GM23338 (cell line): Measurements from ENCODE around the gene SLAIN1. TPM values are rescaled to one million over a fixed set of nuclear protein-coding genes. Genes with fewer than 3 reads are reported as not detected.

ENCODE experiments used
- ATAC-seq: fragments of 200-7000 bp; cut with Tn5 transposase; 3 replicates; pipeline ENCODE4 v1.9.1; 2020
- DNase-seq: peaks from one replicate; pipeline ENCODE4 v3.0.0-alpha.2; 2015; ENCODE audit warnings: low spot score
- H2AFZ ChIP-seq: fragments of 200-600 bp; sonication (generic); 2 replicates; pipeline ENCODE4 v1.8.0; 2016; ENCODE audit warnings: antibody characterized with exemption, mild to moderate bottlenecking, moderate library complexity
- H3F3A ChIP-seq: fragments of 200-600 bp; sonication (generic); replicated peaks from 2 replicates; pipeline ENCODE4 v1.8.0; 2017; ENCODE audit warnings: antibody characterized with exemption, mixed run types, low read depth
- H3K27ac ChIP-seq: fragments of 200-600 bp; sonication (generic); 2 replicates; pipeline ENCODE4 v1.6.1; 2016; ENCODE audit warnings: low read depth
- H3K27me3 ChIP-seq: fragments of 200-600 bp; sonication (generic); 2 replicates; pipeline ENCODE4 v1.8.0; 2016; ENCODE audit warnings: mild to moderate bottlenecking, mixed run types, moderate library complexity; ENCODE audit not compliant: insufficient read depth
- H3K36me3 ChIP-seq: fragments of 200-600 bp; sonication (generic); 2 replicates; pipeline ENCODE4 v1.8.0; 2016; ENCODE audit warnings: mild to moderate bottlenecking; ENCODE audit not compliant: insufficient read depth
- H3K4me1 ChIP-seq: fragments of 200-600 bp; sonication (generic); 2 replicates; pipeline ENCODE4 v1.8.0; 2016; ENCODE audit warnings: mild to moderate bottlenecking, moderate library complexity; ENCODE audit not compliant: insufficient read depth
- H3K4me2 ChIP-seq: fragments of 200-600 bp; sonication (generic); 2 replicates; pipeline ENCODE4 v1.7.1; 2017; ENCODE audit warnings: mixed run types
- H3K4me3 ChIP-seq: fragments of 200-600 bp; sonication (generic); 2 replicates; pipeline ENCODE4 v1.6.1; 2016; ENCODE audit warnings: mixed run types
- H3K79me2 ChIP-seq: fragments of 200-600 bp; sonication (generic); replicated peaks from 2 replicates; pipeline ENCODE4 v1.8.0; 2017; ENCODE audit warnings: mild to moderate bottlenecking; ENCODE audit not compliant: insufficient read depth
- H3K9me2 ChIP-seq: fragments of 200-600 bp; sonication (generic); 2 replicates; pipeline ENCODE4 v1.8.0; 2017; ENCODE audit not compliant: insufficient read depth
- H4K20me1 ChIP-seq: fragments of 200-600 bp; sonication (generic); replicated peaks from 2 replicates; pipeline ENCODE4 v1.8.0; 2017; ENCODE audit warnings: mild to moderate bottlenecking; ENCODE audit not compliant: insufficient read depth
- H3K27ac Mint-ChIP-seq: 2 replicates; pipeline ENCODE4 v1.8.0; 2020; ENCODE audit warnings: inconsistent platforms, mild to moderate bottlenecking, moderate library complexity, mixed read lengths
- H3K27me3 Mint-ChIP-seq: 3 replicates; pipeline ENCODE4 v1.8.0; 2022; ENCODE audit warnings: low read depth, mild to moderate bottlenecking, moderate library complexity, mixed read lengths, inconsistent platforms; ENCODE audit not compliant: insufficient read depth, poor library complexity
- H3K36me3 Mint-ChIP-seq: 3 replicates; pipeline ENCODE4 v1.8.0; 2021; ENCODE audit warnings: low read depth, mild to moderate bottlenecking, inconsistent platforms, moderate library complexity, mixed read lengths
- H3K4me1 Mint-ChIP-seq: 3 replicates; pipeline ENCODE4 v1.8.0; 2020; ENCODE audit warnings: mild to moderate bottlenecking, inconsistent platforms, mixed read lengths
- H3K4me3 Mint-ChIP-seq: 3 replicates; pipeline ENCODE4 v1.8.0; 2021; ENCODE audit warnings: moderate library complexity, mild to moderate bottlenecking, inconsistent platforms, mixed read lengths
- H3K9me3 Mint-ChIP-seq: 3 replicates; pipeline ENCODE4 v1.8.0; 2020; ENCODE audit warnings: moderate library complexity, mild to moderate bottlenecking, inconsistent platforms, mixed read lengths
- EZH2 ChIP-seq: fragments of 200-600 bp; sonication (generic); IDR thresholded peaks from one replicate; pipeline ENCODE4 v1.8.0; 2017; ENCODE audit warnings: antibody characterized with exemption, mild to moderate bottlenecking, low read depth; ENCODE audit not compliant: unreplicated experiment
- JUNB ChIP-seq: IDR thresholded peaks from one replicate; pipeline ENCODE4 v1.6.1; 2016; ENCODE audit warnings: antibody characterized with exemption; ENCODE audit not compliant: unreplicated experiment
- NANOG ChIP-seq: IDR thresholded peaks from 2 replicates; pipeline ENCODE4 v1.6.1; 2016; ENCODE audit warnings: antibody characterized with exemption, borderline replicate concordance
- POLR2AphosphoS5 ChIP-seq: IDR thresholded peaks from 2 replicates; pipeline ENCODE4 v1.6.1; 2016; ENCODE audit warnings: antibody characterized with exemption, low read depth
- REST ChIP-seq: IDR thresholded peaks from one replicate; pipeline ENCODE4 v1.6.1; 2018; ENCODE audit warnings: antibody characterized with exemption; ENCODE audit not compliant: unreplicated experiment
- ZNF114 ChIP-seq: fragments of 250-450 bp; sonication (Bioruptor Pico); IDR thresholded peaks from 2 replicates; pipeline ENCODE4 v1.5.0; 2020; ENCODE audit warnings: mild to moderate bottlenecking, moderate library complexity
- ZNF462 ChIP-seq: fragments of 250-450 bp; sonication (Bioruptor Pico); IDR thresholded peaks from 2 replicates; pipeline ENCODE4 v1.5.0; 2020; ENCODE audit warnings: mild to moderate bottlenecking, moderate library complexity
- polyA plus RNA-seq: library from polyadenylated mRNA; unstranded; fragments of >200 nt; fragmentation: Nextera tagmentation; extraction: Ambion mirVana; gene quantifications from 2 replicates; pipeline ENCODE4 v1.2.1, GENCODE V29; 2016
- total RNA-seq: library from RNA; depleted of rRNA; stranded (reverse); fragments of >200 nt; shearing (Covaris generic); gene quantifications from 2 replicates; pipeline ENCODE4 v1.2.3, GENCODE V29; 2014

SLAIN1 gene
- total and polyA plus RNA-seq, 2 experiments from 2014 or later = 16.3 to 44.2 TPM

DNA sequence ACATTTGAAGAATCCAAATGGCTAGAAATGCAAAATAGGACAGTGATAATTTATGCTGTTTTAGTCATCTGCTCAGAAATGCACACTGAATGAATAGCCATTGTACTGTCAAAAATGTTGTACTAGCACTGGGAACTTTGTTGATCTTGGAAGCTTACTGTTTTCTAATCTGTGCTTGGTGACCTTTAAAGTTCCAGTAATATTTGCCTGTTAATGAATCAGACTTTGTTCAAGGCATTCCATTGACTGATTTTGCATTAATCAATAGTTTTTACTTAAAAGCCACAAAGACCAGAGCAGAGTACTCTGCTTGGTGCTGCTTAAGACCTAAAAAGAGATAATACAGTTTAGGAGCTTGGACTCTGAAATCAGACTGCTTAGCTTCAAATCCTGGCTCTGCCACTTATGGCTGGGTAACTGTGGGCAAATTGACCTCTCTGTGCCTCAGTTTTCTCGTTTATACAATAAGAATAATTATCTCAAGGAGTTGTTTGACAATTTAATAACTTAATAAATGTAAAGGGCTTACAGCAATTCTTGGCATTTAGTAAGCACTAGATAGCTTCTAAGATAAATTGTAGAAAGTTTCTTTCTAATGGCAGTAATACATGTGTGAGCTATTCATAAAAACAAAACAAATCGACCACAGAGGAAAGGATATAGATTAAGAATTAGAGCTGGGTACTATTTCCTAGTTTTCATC, 4.6 kb upstream of the SLAIN1 start:
- Histone ChIP-seq H3K4me2 (no peak overlapping the region), H3K27ac (no peak overlapping the region), H3K36me3 (no peaks in the 10 kb centered on the region), H3K27me3 (no peaks in the 10 kb centered on the region), H3K9me2 (no peaks in the 10 kb centered on the region), H3K4me3 (no peak overlapping the region), H2AFZ (no peak overlapping the region), H3K4me1 (peaks cover 21% of the 10 kb centered on the region), H3F3A (no peaks in the 10 kb centered on the region), H3K79me2 (no peaks in the 10 kb centered on the region), H4K20me1 (no peaks in the 10 kb centered on the region)
- Mint-ChIP-seq H3K27me3 (peaks cover 8% of the 10 kb centered on the region), H3K4me3 (no peak overlapping the region), H3K27ac (no peak overlapping the region), H3K36me3 (no peaks in the 10 kb centered on the region), H3K9me3 (no peaks in the 10 kb centered on the region), H3K4me1 (peaks cover 18% of the 10 kb centered on the region; the same call in 2 of the 3 replicates)
- TF ChIP-seq NANOG = no peak
- TF ChIP-seq JUNB = no peak
- no peak for TF ChIP-seq ZNF114 (CRISPR knock-in tag)
- no peak for TF ChIP-seq POLR2AphosphoS5
- TF ChIP-seq ZNF462 (CRISPR knock-in tag) = no peak
- no peak for TF ChIP-seq EZH2
- no peak for TF ChIP-seq REST
- ATAC-seq (no peak), DNase-seq (no peak)
